ENCODE measurements around the gene DLG2. TPM values are rescaled to one million over a fixed set of nuclear protein-coding genes. Genes with fewer than 3 reads are reported as not detected.

The DLG2 gene
- total and polyA plus RNA-seq, 2 of the 4 experiments (the other 2 are of a cell fraction): 0.31 to 0.36 TPM

GRCh38 chr11:84003181-84003580 is 1624.0 kb downstream of the DLG2 start:
- Histone ChIP-seq H3K79me1 (ENCODE audit: low read depth in 1 of 2, low read length in 2 of 2) (no peaks in the 10 kb centered on the region), H3K9ac (ENCODE audit: low read depth, low read length) (no peak overlapping the region), H3K14ac (replicated peaks; ENCODE audit: low read depth, low read length) (no peak overlapping the region), H3K27ac (ENCODE audit: insufficient read depth, low read length) (no peak overlapping the region), H2BK5ac (ENCODE audit: low read depth, low read length, poor library complexity, severe bottlenecking) (no peak overlapping the region), H3K4me3 (ENCODE audit: insufficient read depth, low read depth, low read length) (no peak overlapping the region), H4K8ac (ENCODE audit: low read depth in 2 of 2, low read length in 2 of 2) (no peak overlapping the region), H3K27me3 (ENCODE audit: control insufficient read depth, insufficient read depth, low read length) (no peaks in the 10 kb centered on the region), H3K36me3 (ENCODE audit: control insufficient read depth, insufficient read depth, low read length) (no peaks in the 10 kb centered on the region), H4K5ac (ENCODE audit: low read depth, low read length) (no peak overlapping the region), H3K4ac (ENCODE audit: low read depth, low read length) (no peak overlapping the region), H4K91ac (ENCODE audit: insufficient read depth, low read depth, low read length) (no peak overlapping the region), H2AK5ac (ENCODE audit: low read depth, low read length) (no peak overlapping the region), H2AFZ (replicated peaks; ENCODE audit: low read length, poor library complexity) (no peak overlapping the region), H3K56ac (ENCODE audit: extremely low read depth, insufficient read depth, low read length) (no peak overlapping the region), H3K23ac (ENCODE audit: low read depth, low read length) (no peak overlapping the region), H2BK15ac (ENCODE audit: low read depth, low read length) (no peak overlapping the region), H3K9me1 (ENCODE audit: insufficient read depth, low read length) (no peaks in the 10 kb centered on the region), H3K4me1 (ENCODE audit: control insufficient read depth, insufficient read depth, low read length) (no peaks in the 10 kb centered on the region), H4K20me1 (ENCODE audit: insufficient read depth, low read length) (no peaks in the 10 kb centered on the region), H3K9me3 (ENCODE audit: control insufficient read depth, insufficient read depth, low read length) (peaks cover 13% of the 10 kb centered on the region), H3K4me2 (ENCODE audit: low read depth, low read length) (no peak overlapping the region), H3K18ac (ENCODE audit: low read depth, low read length) (no peak overlapping the region), H2BK20ac (ENCODE audit: low read depth, low read length) (no peak overlapping the region), H2AK9ac (replicated peaks; ENCODE audit: low read depth, low read length, poor library complexity) (no peak overlapping the region), H2BK120ac (ENCODE audit: low read depth, low read length) (no peak overlapping the region)
- POLR2A ChIA-PET (ENCODE audit: unreplicated experiment): no interaction called here
- in situ Hi-C loops (cut with MboI; ENCODE audit: low sequenced_read_pairs) (no loop called here), intact Hi-C loops (cut with micrococcal nuclease) (no loop called here), dilution Hi-C loops (cut with HindIII; ENCODE audit: low sequenced_read_pairs, unreplicated experiment) (no loop called here)
- no TSS peak for BruUV-seq (replicated peaks)
- ATAC-seq (ENCODE audit: low read depth) (no peak), DNase-seq (no peak)
- TF ChIP-seq ELK1 (IDR thresholded peaks at IDR 0.05; ENCODE audit: borderline replicate concordance, low read depth, low read length) (no peak), MAFK (IDR thresholded peaks at IDR 0.05; ENCODE audit: low read depth, low read length) (no peak), MAZ (IDR thresholded peaks at IDR 0.05; ENCODE audit: borderline replicate concordance, low read depth, low read length) (no peak), FOS (IDR thresholded peaks at IDR 0.05; ENCODE audit: low read depth, low read length) (no peak), USF2 (IDR thresholded peaks at IDR 0.05; ENCODE audit: low read depth, low read length) (no peak), CEBPB (IDR thresholded peaks at IDR 0.05; ENCODE audit: low read depth, low read length) (no peak), MXI1 (IDR thresholded peaks at IDR 0.05; ENCODE audit: borderline replicate concordance, low read depth, low read length) (no peak), CTCF (conservative IDR thresholded peaks at IDR 0.05; ENCODE audit: low read depth, low read length) (no peak), POLR2A (IDR thresholded peaks at IDR 0.05; ENCODE audit: low read depth, low read length) (no peak), RAD21 (IDR thresholded peaks at IDR 0.05; ENCODE audit: low read length) (no peak), RCOR1 (IDR thresholded peaks at IDR 0.05; ENCODE audit: insufficient replicate concordance, low read length) (no peak), NFE2L2 (IDR thresholded peaks at IDR 0.05; ENCODE audit: low read depth, low read length) (no peak), RFX5 (IDR thresholded peaks at IDR 0.05; ENCODE audit: low read depth, low read length) (no peak), BHLHE40 (IDR thresholded peaks at IDR 0.05; ENCODE audit: low read depth, low read length) (no peak), CHD1 (IDR thresholded peaks at IDR 0.05; ENCODE audit: low read depth, low read length) (no peak), SMC3 (IDR thresholded peaks at IDR 0.05; ENCODE audit: low read depth, low read length) (no peak)
- CTCF ChIA-PET: no interaction called here

All from IMR-90 (cell line).